Measurements from ENCODE around the gene PLEKHG3. TPM values are rescaled to one million over a fixed set of nuclear protein-coding genes. Genes with fewer than 3 reads are reported as not detected.

PLEKHG3 gene
- total RNA-seq, 1 donor = 11.2 TPM

- TF ChIP-seq CTCF (IDR thresholded peaks at IDR 0.05; ENCODE audit: insufficient read depth, low read depth, low read length) = no peak
- no peak overlapping the region for H3K4me3 ChIP-seq (ENCODE audit: low read depth, low read length)
- peak; percentile 55 for DNase-seq (ENCODE audit: low read depth)
Observed at GRCh38 chr14:64755781-64756221, 51.6 kb downstream of the PLEKHG3 start.

- no peak overlapping the region for H3K4me3 ChIP-seq (ENCODE audit: low read depth, low read length)
- no peak for TF ChIP-seq CTCF (IDR thresholded peaks at IDR 0.05; ENCODE audit: insufficient read depth, low read depth, low read length)
- no peak for DNase-seq (ENCODE audit: low read depth)
Observed at GRCh38 chr14:64756712-64757111, 52.5 kb downstream of the PLEKHG3 start.

GRCh38 chr14:64757601-64758000 is 53.4 kb downstream of the PLEKHG3 start:
- H3K4me3 ChIP-seq (ENCODE audit: low read depth, low read length) = no peak overlapping the region
- DNase-seq (ENCODE audit: low read depth) = no peak
- no peak for TF ChIP-seq CTCF (IDR thresholded peaks at IDR 0.05; ENCODE audit: insufficient read depth, low read depth, low read length)

- no peak overlapping the region for H3K4me3 ChIP-seq (ENCODE audit: low read depth, low read length)
- peak; percentile 54 for DNase-seq (ENCODE audit: low read depth)
- no peak for TF ChIP-seq CTCF (IDR thresholded peaks at IDR 0.05; ENCODE audit: insufficient read depth, low read depth, low read length)
Observed at GRCh38 chr14:64758025-64758521, 53.8 kb downstream of the PLEKHG3 start.

- no peak overlapping the region for H3K4me3 ChIP-seq (ENCODE audit: low read depth, low read length)
- peak; percentile 97 for DNase-seq (ENCODE audit: low read depth)
- TF ChIP-seq CTCF (IDR thresholded peaks at IDR 0.05; ENCODE audit: insufficient read depth, low read depth, low read length) = no peak
Observed at GRCh38 chr14:64758691-64759554, 54.7 kb downstream of the PLEKHG3 start.

- DNase-seq (ENCODE audit: low read depth) = no peak
- no peak overlapping the region for H3K4me3 ChIP-seq (ENCODE audit: low read depth, low read length)
- TF ChIP-seq CTCF (IDR thresholded peaks at IDR 0.05; ENCODE audit: insufficient read depth, low read depth, low read length) = no peak
Observed at GRCh38 chr14:64759555-64759938, 55.3 kb downstream of the PLEKHG3 start.
